H1 (cell line): ENCODE results near the gene PLEKHO1. TPM values are rescaled to one million over a fixed set of nuclear protein-coding genes. Genes with fewer than 3 reads are reported as not detected.

Experiments used
- CTCF ChIA-PET: fragments of 300-600 bp; sonication (Branson Sonifier 250); formaldehyde crosslinking; loops from one replicate; lab custom pipeline; 2021; ENCODE audit not compliant: partially characterized antibody; lab: Charles Lee
- POLR2A ChIA-PET: fragments of 300-600 bp; sonication (Branson Sonifier 250); formaldehyde crosslinking; loops from one replicate; lab custom pipeline; 2021; ENCODE audit warnings: inconsistent platforms; ENCODE audit not compliant: partially characterized antibody; lab: Charles Lee
- DNase-seq, 2 experiments: peaks; one replicate each; pipeline versions ENCODE4 v3.0.0 to v3.0.0-alpha.2; 2010 to 2022; ENCODE audit warnings: low spot score in 2 of 2, low read depth in 1 of 2, mixed read lengths in 1 of 2
- FAIRE-seq: peaks from 2 replicates; lab custom pipeline; 2011; peaks lifted over from hg19 to GRCh38; lab: Jason Lieb, UNC
- H2AFZ ChIP-seq: 2 replicates; pipeline ENCODE4 v1.8.1; 2012; ENCODE audit warnings: low read length, inconsistent platforms
- H2AK5ac ChIP-seq: 2 replicates; pipeline ENCODE4 v1.6.1; 2013; ENCODE audit warnings: low read depth, low read length
- H2BK120ac ChIP-seq: replicated peaks from 2 replicates; pipeline ENCODE3; 2013; ENCODE audit warnings: low read depth, low read length, inconsistent platforms
- H2BK12ac ChIP-seq: 2 replicates; pipeline ENCODE4 v1.6.1; 2013; ENCODE audit warnings: low read depth, low read length
- H2BK15ac ChIP-seq: 2 replicates; pipeline ENCODE4 v1.6.1; 2013; ENCODE audit warnings: low read length
- H2BK20ac ChIP-seq: 2 replicates; pipeline ENCODE4 v1.6.1; 2013; ENCODE audit warnings: low read length
- H2BK5ac ChIP-seq: 2 replicates; pipeline ENCODE4 v1.6.1; 2013; ENCODE audit warnings: low read depth, low read length
- H3K14ac ChIP-seq: 2 replicates; pipeline ENCODE4 v1.6.1; 2013; ENCODE audit warnings: inconsistent platforms; ENCODE audit not compliant: insufficient read length
- H3K18ac ChIP-seq: 2 replicates; pipeline ENCODE4 v1.6.1; 2013; ENCODE audit warnings: low read length; ENCODE audit errors: extremely low read depth
- H3K23ac ChIP-seq: 2 replicates; pipeline ENCODE4 v1.6.1; 2013; ENCODE audit warnings: inconsistent platforms; ENCODE audit not compliant: insufficient read length
- H3K23me2 ChIP-seq: 2 replicates; pipeline ENCODE4 v1.6.1; 2013; ENCODE audit warnings: low read depth, low read length
- H3K27ac ChIP-seq: 2 replicates; pipeline ENCODE4 v1.6.1; 2011; ENCODE audit warnings: low read depth, low read length, inconsistent platforms
- H3K27me3 ChIP-seq, 4 experiments: replicated peaks in 1 of 4; 1 replicate in 1 of 4; 2 replicates in 3 of 4; pipeline versions ENCODE4 v1.6.1 to v1.8.1; 2011 to 2013; ENCODE audit warnings: low read length in 3 of 4, mild to moderate bottlenecking in 3 of 4, inconsistent platforms in 2 of 4, mixed read lengths in 2 of 4, moderate library complexity in 1 of 4; ENCODE audit not compliant: control insufficient read depth in 3 of 4, insufficient read depth in 3 of 4; ENCODE audit errors: extremely low read depth in 1 of 4
- H3K36me3 ChIP-seq, 4 experiments: 2 replicates each; pipeline versions ENCODE4 v1.6.1 to v1.8.1; 2011 to 2013; ENCODE audit warnings: mild to moderate bottlenecking in 4 of 4, low read length in 3 of 4, moderate library complexity in 2 of 4, control low read depth in 1 of 4, inconsistent platforms in 1 of 4; ENCODE audit not compliant: insufficient read depth in 4 of 4, control insufficient read depth in 2 of 4
- H3K4ac ChIP-seq: replicated peaks from 2 replicates; pipeline ENCODE3; 2013; ENCODE audit warnings: low read length, low read depth, mixed read lengths, inconsistent platforms; ENCODE audit not compliant: insufficient read length
- H3K4me1 ChIP-seq, 4 experiments: replicated peaks in 1 of 4; 1 replicate in 1 of 4; 2 replicates in 3 of 4; pipeline versions ENCODE4 v1.6.1 to v1.8.1; 2011 to 2013; ENCODE audit warnings: low read length in 3 of 4, inconsistent platforms in 2 of 4, mixed read lengths in 1 of 4; ENCODE audit not compliant: insufficient read depth in 4 of 4, control insufficient read depth in 3 of 4
- H3K4me2 ChIP-seq, 2 experiments: 2 replicates each; pipeline versions ENCODE4 v1.6.1 to v1.8.1; 2011 to 2013; ENCODE audit warnings: low read depth in 2 of 2, low read length in 2 of 2, control low read depth in 1 of 2, inconsistent platforms in 1 of 2, mild to moderate bottlenecking in 1 of 2; ENCODE audit not compliant: insufficient read depth in 1 of 2
- H3K4me3 ChIP-seq, 4 experiments: fragments of 200-600, 300-600 bp in 1 of 4; sonication (generic), shearing (Covaris generic), sonication (Bioruptor Twin) in 1 of 4; 2 replicates each; pipeline versions ENCODE4 v1.5.1 to v1.8.1; 2011 to 2016; ENCODE audit warnings: low read length in 4 of 4, low read depth in 3 of 4, control low read depth in 2 of 4, inconsistent platforms in 2 of 4, mild to moderate bottlenecking in 2 of 4, mixed read lengths in 1 of 4, moderate library complexity in 1 of 4; ENCODE audit not compliant: insufficient read depth in 2 of 4; ENCODE audit errors: extremely low read depth in 1 of 4
- H3K56ac ChIP-seq: replicated peaks from 2 replicates; pipeline ENCODE3; 2013; ENCODE audit warnings: low read depth, mild to moderate bottlenecking, mixed read lengths, low read length, inconsistent platforms; ENCODE audit not compliant: insufficient read length
- H3K79me1 ChIP-seq: 2 replicates; pipeline ENCODE4 v1.6.1; 2013; ENCODE audit warnings: low read depth, low read length, control low read depth
- H3K79me2 ChIP-seq, 2 experiments: 2 replicates each; pipeline versions ENCODE4 v1.6.1 to v1.8.1; 2012 to 2013; ENCODE audit warnings: low read length in 2 of 2, mild to moderate bottlenecking in 2 of 2, inconsistent platforms in 1 of 2; ENCODE audit not compliant: insufficient read depth in 2 of 2, control insufficient read depth in 1 of 2
- H3K9ac ChIP-seq, 4 experiments: replicated peaks in 1 of 4; 1 replicate in 1 of 4; 2 replicates in 3 of 4; pipeline versions ENCODE4 v1.6.1 to v1.8.1; 2011 to 2013; ENCODE audit warnings: low read depth in 3 of 4, low read length in 3 of 4, control low read depth in 2 of 4, mild to moderate bottlenecking in 2 of 4, moderate library complexity in 2 of 4, inconsistent platforms in 1 of 4; ENCODE audit errors: extremely low read depth in 1 of 4
- H3K9me3 ChIP-seq, 2 experiments: 2 replicates each; pipeline versions ENCODE4 v1.6.1 to v1.8.1; 2012 to 2013; ENCODE audit warnings: mild to moderate bottlenecking in 2 of 2, moderate library complexity in 2 of 2, control low read depth in 1 of 2, inconsistent platforms in 1 of 2, low read depth in 1 of 2, low read length in 1 of 2, mixed read lengths in 1 of 2; ENCODE audit not compliant: insufficient read depth in 2 of 2
- H4K20me1 ChIP-seq, 2 experiments: replicated peaks in 1 of 2; 2 replicates each; pipeline versions ENCODE3 to v1.8.1; 2011 to 2013; ENCODE audit warnings: inconsistent platforms in 2 of 2, low read length in 2 of 2, mild to moderate bottlenecking in 1 of 2; ENCODE audit not compliant: insufficient read depth in 2 of 2, control insufficient read depth in 1 of 2
- H4K5ac ChIP-seq: 2 replicates; pipeline ENCODE4 v1.6.1; 2013; ENCODE audit warnings: low read length, low read depth, mixed read lengths, inconsistent platforms; ENCODE audit not compliant: insufficient read length
- H4K8ac ChIP-seq: 2 replicates; pipeline ENCODE4 v1.8.0; 2013; ENCODE audit warnings: mild to moderate bottlenecking, moderate library complexity, low read length, inconsistent platforms; ENCODE audit not compliant: insufficient read depth; ENCODE audit errors: extremely low read depth
- H4K91ac ChIP-seq: replicated peaks from 2 replicates; pipeline ENCODE3; 2013; ENCODE audit warnings: low read length, mixed read lengths, inconsistent platforms; ENCODE audit not compliant: insufficient read length
- CBX5 ChIP-seq: fragments of 300-800, 300-1000 bp; sonication (generic); IDR thresholded peaks from 2 replicates; pipeline ENCODE4 v1.7.1; 2016; ENCODE audit warnings: antibody characterized with exemption, low read length, low read depth
- FOSL1 ChIP-seq: IDR thresholded peaks from 2 replicates; pipeline ENCODE4 v1.6.1; 2011; ENCODE audit warnings: mild to moderate bottlenecking, low read depth, low read length, moderate library complexity; ENCODE audit not compliant: insufficient read depth
- JUN ChIP-seq: IDR thresholded peaks from 2 replicates; pipeline ENCODE4 v1.6.1; 2011; ENCODE audit warnings: low read depth, mild to moderate bottlenecking, improper control_type of control experiment, low read length
- NRF1 ChIP-seq: IDR thresholded peaks from 2 replicates; pipeline ENCODE4 v1.6.1; 2011; ENCODE audit warnings: mild to moderate bottlenecking, low read depth, low read length, improper control_type of control experiment
- RFX5 ChIP-seq: IDR thresholded peaks from 2 replicates; pipeline ENCODE4 v1.6.1; 2011; ENCODE audit warnings: low read depth, low read length, improper control_type of control experiment, borderline replicate concordance
- RNF2 ChIP-seq: fragments of 200-900, 300-1000 bp; sonication (generic); IDR thresholded peaks from 2 replicates; pipeline ENCODE4 v1.7.1; 2016; ENCODE audit warnings: borderline replicate concordance, low read depth, mild to moderate bottlenecking, antibody characterized with exemption, low read length; ENCODE audit not compliant: poor library complexity, severe bottlenecking; ENCODE audit errors: missing control alignments
- SIN3A ChIP-seq, 2 experiments: IDR thresholded peaks in 1 of 2; conservative IDR thresholded peaks in 1 of 2; 2 replicates each; pipeline ENCODE4 v1.6.1; 2011 to 2012; ENCODE audit warnings: low read length in 2 of 2, improper control_type of control experiment in 1 of 2, low read depth in 1 of 2, mild to moderate bottlenecking in 1 of 2
- SIRT6 ChIP-seq: IDR thresholded peaks from one replicate; pipeline ENCODE4 v1.7.1; 2012; ENCODE audit warnings: low read length, inconsistent platforms
- SP1 ChIP-seq: IDR thresholded peaks from 2 replicates; pipeline ENCODE4 v1.6.1; 2011; ENCODE audit warnings: low read depth, low read length
- WGBS, 2 experiments: shearing (Covaris generic) in 1 of 2; methylation state at CpG; one replicate each; pipeline versions ENCODE4 v1.1.6 to v1.1.7; 2013 to 2015; ENCODE audit warnings: low lambda C conversion rate in 2 of 2, mixed read lengths in 2 of 2, inconsistent platforms in 1 of 2, low coverage in 1 of 2, missing lambda C conversion rate in 1 of 2; ENCODE audit not compliant: insufficient replicate concordance in 2 of 2, insufficient coverage in 1 of 2, insufficient read length in 1 of 2; ENCODE audit errors: extremely low coverage in 1 of 2, missing lambda C conversion rate in 1 of 2; 5-methylcytosine and 5-hydroxymethylcytosine counted together
- polyA plus RNA-seq, 7 experiments: library from polyadenylated mRNA; depleted of rRNA in 3 of 7; stranded (reverse) in 5 of 7; unstranded in 2 of 7; fragments of >200 nt in 5 of 7; fragments of 200-250 nt in 2 of 7; gene quantifications; 1 replicate in 5 of 7; 2 replicates in 1 of 7; 4 replicates in 1 of 7; pipeline versions ENCODE4 v1.2.1 to v1.2.3, GENCODE V29; 2011 to 2013; ENCODE audit warnings: missing spikeins in 2 of 7, mixed read lengths in 2 of 7
- total RNA-seq: library from RNA; stranded (reverse); fragmentation: NEBNext Ultra II Directional; extraction: Animal tissue kit (Norgen Biotek cat#: 25700); gene quantifications from 2 replicates; pipeline ENCODE4 v1.2.1, GENCODE V29; 2021

Gene PLEKHO1
- total and polyA plus RNA-seq, 2 of the 8 experiments (the other 6 are each of a cell fraction or from before 2014, with no cell fraction given) = 23.2 to 37.0 TPM

DNA sequence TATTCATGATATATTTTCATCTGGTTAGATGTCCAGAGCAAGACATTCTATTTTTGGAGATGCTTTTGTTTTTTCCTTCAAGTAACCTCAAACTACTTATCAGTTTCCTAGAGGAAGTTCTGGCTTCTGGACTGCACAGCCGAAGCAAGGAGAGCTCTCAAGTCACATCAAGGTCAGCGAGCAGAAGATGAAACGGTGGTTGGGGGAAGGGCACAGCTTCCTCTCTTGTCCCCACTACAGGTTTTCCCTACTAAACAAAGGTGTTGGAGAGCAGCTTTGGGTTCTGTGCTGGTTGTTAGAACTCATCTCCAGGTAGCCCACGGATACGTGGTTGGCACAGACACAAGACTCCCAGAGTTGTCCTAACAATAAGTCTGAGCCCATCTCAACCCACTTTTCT, 5.1 kb upstream of the PLEKHO1 start:
- Histone ChIP-seq H3K14ac (no peak overlapping the region), H4K91ac (no peak overlapping the region), H3K18ac (no peak overlapping the region), H3K56ac (no peak overlapping the region), H3K4ac (no peak overlapping the region), H4K5ac (no peak overlapping the region), H2BK15ac (no peak overlapping the region), H3K27ac (no peak overlapping the region), H2BK120ac (no peak overlapping the region), H3K79me2 (no peaks in the 10 kb centered on the region), H3K27me3 (peaks cover 0 to 2% (median 0%) of the 10 kb centered on the region in 4 experiments; a peak in 1 of 7 replicates), H2BK20ac (no peak overlapping the region), H3K79me1 (no peaks in the 10 kb centered on the region), H3K36me3 (no peaks in the 10 kb centered on the region), H3K4me1 (peaks cover 0 to 4% (median under 1%) of the 10 kb centered on the region in 4 experiments; a peak in 4 of 7 replicates), H3K4me3 (no peak overlapping the region), H3K9ac (no peak overlapping the region), H2BK12ac (no peak overlapping the region), H3K23me2 (peaks cover 8% of the 10 kb centered on the region), H4K8ac (no peak overlapping the region), H2BK5ac (no peak overlapping the region), H4K20me1 (peaks cover 0 to 4% of the 10 kb centered on the region in 2 experiments), H2AK5ac (no peak overlapping the region), H2AFZ (no peak overlapping the region), H3K4me2 (no peak overlapping the region), H3K9me3 (no peaks in the 10 kb centered on the region), H3K23ac (no peak overlapping the region)
- CTCF ChIA-PET = interaction anchor here (1.5 kb wide), 1 partner anchor 25 kb away, joined by 5 read pairs; no protein-coding TSS in a partner anchor
- POLR2A ChIA-PET = interaction anchor here (1.3 to 3.9 kb wide), 3 partner anchors 13 to 18 kb away, joined by 3 to 20 read pairs (median 3); no protein-coding TSS in a partner anchor
- FAIRE-seq (no peak), DNase-seq (peak in 1 of 2 experiments; percentile 40)
- 90% methylated on average over 5 of the region's 5 CpGs; no CpG with 5 or more reads in 1 of the 2 experiments for WGBS, 2 experiments
- TF ChIP-seq SIRT6 = no peak
- TF ChIP-seq SIN3A (conservative IDR thresholded peaks at IDR 0.05 in 1 of 2, IDR thresholded peaks at IDR 0.05 in 1 of 2; ENCODE audit: low read depth in 1 of 2, low read length in 2 of 2) = no peak
- TF ChIP-seq RFX5 = no peak
- no peak for TF ChIP-seq RNF2
- no peak for TF ChIP-seq SP1
- TF ChIP-seq FOSL1 = no peak
- no peak for TF ChIP-seq JUN
- no peak for TF ChIP-seq CBX5
- no peak for TF ChIP-seq NRF1
